HepG2 (cell line): ENCODE data around the gene TFPI. TPM values are rescaled to one million over a fixed set of nuclear protein-coding genes. Genes with fewer than 3 reads are reported as not detected.

ENCODE experiments used
- FLYWCH1 ChIP-seq: sonication (generic); formaldehyde crosslinking; IDR thresholded peaks from 2 replicates; pipeline ENCODE4 v1.8.1; 2023; ENCODE audit warnings: mild to moderate bottlenecking, missing genetic modification reagents
- HMG20B ChIP-seq: conservative IDR thresholded peaks from 2 replicates; pipeline ENCODE4 v1.6.1; 2016; ENCODE audit warnings: missing genetic modification reagents, missing compliant biosample characterization
- HMGA1 ChIP-seq: sonication (generic); formaldehyde crosslinking; conservative IDR thresholded peaks from 2 replicates; pipeline ENCODE4 v1.4.0; 2020; ENCODE audit warnings: missing genetic modification reagents
- SAP130 ChIP-seq: IDR thresholded peaks from 2 replicates; pipeline ENCODE4 v1.6.1; 2016; ENCODE audit warnings: low read depth
- XRCC5 ChIP-seq: fragments of 200-400 bp; formaldehyde crosslinking; optimal IDR thresholded peaks from 2 replicates; pipeline ENCODE3; 2017; ENCODE audit warnings: mild to moderate bottlenecking, low read length
- ZFP90 ChIP-seq: sonication (generic); formaldehyde crosslinking; IDR thresholded peaks from 2 replicates; pipeline ENCODE4 v1.8.0; 2022; ENCODE audit warnings: missing genetic modification reagents, mild to moderate bottlenecking, inconsistent platforms, borderline replicate concordance
- ZKSCAN8 ChIP-seq: IDR thresholded peaks from 2 replicates; pipeline ENCODE4 v1.6.1; 2016; ENCODE audit warnings: borderline replicate concordance, missing genetic modification reagents, missing compliant biosample characterization
- ZNF530 ChIP-seq: sonication (generic); formaldehyde crosslinking; IDR thresholded peaks from 2 replicates; pipeline ENCODE4 v1.5.0; 2020; ENCODE audit warnings: low read depth, mild to moderate bottlenecking, missing genetic modification reagents
- ZNF558 ChIP-seq: sonication (generic); formaldehyde crosslinking; IDR thresholded peaks from 2 replicates; pipeline ENCODE4 v1.9.0; 2022; ENCODE audit warnings: mild to moderate bottlenecking, missing genetic modification reagents, borderline replicate concordance
- ZNF569 ChIP-seq: sonication (generic); formaldehyde crosslinking; IDR thresholded peaks from 2 replicates; pipeline ENCODE4 v1.5.0; 2020; ENCODE audit warnings: mild to moderate bottlenecking, missing genetic modification reagents, moderate library complexity, borderline replicate concordance
- polyA plus RNA-seq, 8 experiments: library from polyadenylated mRNA; depleted of rRNA in 3 of 8; stranded (reverse) in 7 of 8; unstranded in 1 of 8; fragments of >200 nt; fragmentation: Illumina TruSeq in 4 of 8; extraction: Trizol in 4 of 8; gene quantifications; 2 replicates each; pipeline versions ENCODE4 v1.2.1 to v1.2.3, GENCODE V29; 2011 to 2016; ENCODE audit warnings: low read depth in 4 of 8, missing spikeins in 1 of 8, mixed read lengths in 1 of 8; ENCODE audit not compliant: insufficient read depth in 1 of 8
- total RNA-seq, 5 experiments: library from RNA; depleted of rRNA; stranded (reverse); fragments of >200 nt; fragmentation: Illumina TruSeq; extraction: Trizol; gene quantifications; 2 replicates each; pipeline ENCODE4 v1.2.3, GENCODE V29; 2016; ENCODE audit warnings: low read depth in 1 of 5
- TF ChIP-seq, protein P1 (sequence below): sonication (generic); formaldehyde crosslinking; IDR thresholded peaks from 2 replicates; pipeline ENCODE4 v1.5.0; 2020; ENCODE audit warnings: mild to moderate bottlenecking, missing genetic modification reagents, borderline replicate concordance
- TF ChIP-seq, protein P2 (sequence below): sonication (generic); formaldehyde crosslinking; IDR thresholded peaks from 2 replicates; pipeline ENCODE4 v1.4.0; 2020; ENCODE audit warnings: missing genetic modification reagents, low read depth, mild to moderate bottlenecking, borderline replicate concordance
- TF ChIP-seq, protein P3 (sequence below): IDR thresholded peaks from 2 replicates; pipeline ENCODE4 v1.6.1; 2016; ENCODE audit warnings: missing compliant biosample characterization, missing genetic modification reagents, borderline replicate concordance
- TF ChIP-seq, protein P4 (sequence below): sonication (generic); formaldehyde crosslinking; IDR thresholded peaks from 2 replicates; pipeline ENCODE4 v1.4.0; 2020; ENCODE audit warnings: mild to moderate bottlenecking, missing genetic modification reagents

The TFPI gene
- total and polyA plus RNA-seq, 2 of the 13 experiments (the other 11 are each of a cell fraction or from before 2014, with no cell fraction given), result 301 to 436 TPM

DNA sequence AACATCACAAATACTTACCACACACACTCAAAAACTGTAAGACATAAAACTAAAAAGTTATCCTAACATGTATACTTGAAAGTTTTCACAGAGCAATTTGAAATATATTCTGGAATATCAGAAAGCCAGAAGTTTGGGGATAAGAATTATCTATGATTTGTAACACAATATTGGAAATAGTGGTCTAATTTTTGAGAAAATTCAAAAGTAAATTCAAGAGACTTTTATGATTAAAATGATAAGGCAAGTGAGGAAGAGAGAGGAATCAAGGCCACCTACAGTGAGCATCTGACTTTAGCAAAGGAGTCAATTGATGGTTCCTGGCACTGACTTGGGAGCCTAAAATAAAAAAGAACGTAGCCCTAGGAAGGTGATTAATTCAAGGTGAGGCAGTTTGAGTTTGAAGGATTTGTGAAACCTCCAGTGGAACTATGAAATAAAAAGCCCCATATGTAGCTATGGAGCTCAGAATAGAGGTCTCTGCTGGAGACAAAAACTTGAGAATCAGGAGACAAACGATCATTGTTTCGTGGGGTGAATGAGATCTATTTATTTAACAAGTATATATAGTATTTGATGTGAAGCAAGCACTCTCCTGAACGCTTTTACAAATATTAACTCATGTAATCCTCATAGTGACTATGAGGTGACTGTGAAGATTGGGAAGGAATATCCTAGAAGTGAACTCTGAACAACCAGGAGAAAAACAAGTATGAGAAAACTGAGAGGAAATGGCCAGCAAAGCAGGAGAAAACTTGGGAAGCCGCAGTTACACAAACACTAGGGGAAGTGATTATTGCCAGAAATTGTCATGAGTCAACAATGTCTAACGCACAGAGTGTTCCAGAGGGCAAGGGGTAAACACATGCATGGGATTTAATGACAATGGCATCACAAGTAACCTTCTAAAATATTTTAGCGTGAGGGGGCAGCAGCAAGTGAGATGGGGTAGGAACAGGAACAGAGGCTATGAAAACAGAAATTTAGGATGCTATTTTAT is 12.8 kb downstream of the TFPI start (continued):
- TF ChIP-seq, protein P1, sequence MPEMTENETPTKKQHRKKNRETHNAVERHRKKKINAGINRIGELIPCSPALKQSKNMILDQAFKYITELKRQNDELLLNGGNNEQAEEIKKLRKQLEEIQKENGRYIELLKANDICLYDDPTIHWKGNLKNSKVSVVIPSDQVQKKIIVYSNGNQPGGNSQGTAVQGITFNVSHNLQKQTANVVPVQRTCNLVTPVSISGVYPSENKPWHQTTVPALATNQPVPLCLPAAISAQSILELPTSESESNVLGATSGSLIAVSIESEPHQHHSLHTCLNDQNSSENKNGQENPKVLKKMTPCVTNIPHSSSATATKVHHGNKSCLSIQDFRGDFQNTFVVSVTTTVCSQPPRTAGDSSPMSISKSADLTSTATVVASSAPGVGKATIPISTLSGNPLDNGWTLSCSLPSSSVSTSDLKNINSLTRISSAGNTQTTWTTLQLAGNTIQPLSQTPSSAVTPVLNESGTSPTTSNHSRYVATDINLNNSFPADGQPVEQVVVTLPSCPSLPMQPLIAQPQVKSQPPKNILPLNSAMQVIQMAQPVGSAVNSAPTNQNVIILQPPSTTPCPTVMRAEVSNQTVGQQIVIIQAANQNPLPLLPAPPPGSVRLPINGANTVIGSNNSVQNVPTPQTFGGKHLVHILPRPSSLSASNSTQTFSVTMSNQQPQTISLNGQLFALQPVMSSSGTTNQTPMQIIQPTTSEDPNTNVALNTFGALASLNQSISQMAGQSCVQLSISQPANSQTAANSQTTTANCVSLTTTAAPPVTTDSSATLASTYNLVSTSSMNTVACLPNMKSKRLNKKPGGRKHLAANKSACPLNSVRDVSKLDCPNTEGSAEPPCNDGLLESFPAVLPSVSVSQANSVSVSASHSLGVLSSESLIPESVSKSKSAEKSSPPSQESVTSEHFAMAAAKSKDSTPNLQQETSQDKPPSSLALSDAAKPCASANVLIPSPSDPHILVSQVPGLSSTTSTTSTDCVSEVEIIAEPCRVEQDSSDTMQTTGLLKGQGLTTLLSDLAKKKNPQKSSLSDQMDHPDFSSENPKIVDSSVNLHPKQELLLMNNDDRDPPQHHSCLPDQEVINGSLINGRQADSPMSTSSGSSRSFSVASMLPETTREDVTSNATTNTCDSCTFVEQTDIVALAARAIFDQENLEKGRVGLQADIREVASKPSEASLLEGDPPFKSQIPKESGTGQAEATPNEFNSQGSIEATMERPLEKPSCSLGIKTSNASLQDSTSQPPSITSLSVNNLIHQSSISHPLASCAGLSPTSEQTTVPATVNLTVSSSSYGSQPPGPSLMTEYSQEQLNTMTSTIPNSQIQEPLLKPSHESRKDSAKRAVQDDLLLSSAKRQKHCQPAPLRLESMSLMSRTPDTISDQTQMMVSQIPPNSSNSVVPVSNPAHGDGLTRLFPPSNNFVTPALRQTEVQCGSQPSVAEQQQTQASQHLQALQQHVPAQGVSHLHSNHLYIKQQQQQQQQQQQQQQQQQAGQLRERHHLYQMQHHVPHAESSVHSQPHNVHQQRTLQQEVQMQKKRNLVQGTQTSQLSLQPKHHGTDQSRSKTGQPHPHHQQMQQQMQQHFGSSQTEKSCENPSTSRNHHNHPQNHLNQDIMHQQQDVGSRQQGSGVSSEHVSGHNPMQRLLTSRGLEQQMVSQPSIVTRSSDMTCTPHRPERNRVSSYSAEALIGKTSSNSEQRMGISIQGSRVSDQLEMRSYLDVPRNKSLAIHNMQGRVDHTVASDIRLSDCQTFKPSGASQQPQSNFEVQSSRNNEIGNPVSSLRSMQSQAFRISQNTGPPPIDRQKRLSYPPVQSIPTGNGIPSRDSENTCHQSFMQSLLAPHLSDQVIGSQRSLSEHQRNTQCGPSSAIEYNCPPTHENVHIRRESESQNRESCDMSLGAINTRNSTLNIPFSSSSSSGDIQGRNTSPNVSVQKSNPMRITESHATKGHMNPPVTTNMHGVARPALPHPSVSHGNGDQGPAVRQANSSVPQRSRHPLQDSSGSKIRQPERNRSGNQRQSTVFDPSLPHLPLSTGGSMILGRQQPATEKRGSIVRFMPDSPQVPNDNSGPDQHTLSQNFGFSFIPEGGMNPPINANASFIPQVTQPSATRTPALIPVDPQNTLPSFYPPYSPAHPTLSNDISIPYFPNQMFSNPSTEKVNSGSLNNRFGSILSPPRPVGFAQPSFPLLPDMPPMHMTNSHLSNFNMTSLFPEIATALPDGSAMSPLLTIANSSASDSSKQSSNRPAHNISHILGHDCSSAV (CRISPR knock-in tag), result no peak
- peak; percentile 89 for TF ChIP-seq ZFP90 (CRISPR knock-in tag)
- TF ChIP-seq, protein P2, sequence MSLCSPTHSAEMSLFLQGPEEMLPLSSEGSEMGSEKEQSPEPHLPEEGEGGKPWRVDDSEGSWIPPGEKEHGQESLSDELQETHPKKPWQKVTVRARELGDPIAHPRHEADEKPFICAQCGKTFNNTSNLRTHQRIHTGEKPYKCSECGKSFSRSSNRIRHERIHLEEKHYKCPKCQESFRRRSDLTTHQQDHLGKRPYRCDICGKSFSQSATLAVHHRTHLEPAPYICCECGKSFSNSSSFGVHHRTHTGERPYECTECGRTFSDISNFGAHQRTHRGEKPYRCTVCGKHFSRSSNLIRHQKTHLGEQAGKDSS (CRISPR knock-in tag), result peak; percentile 86; the same call in 1 of the 2 replicates
- no peak for TF ChIP-seq XRCC5
- peak; percentile 93 for TF ChIP-seq SAP130 (CRISPR knock-in tag)
- TF ChIP-seq, protein P3, sequence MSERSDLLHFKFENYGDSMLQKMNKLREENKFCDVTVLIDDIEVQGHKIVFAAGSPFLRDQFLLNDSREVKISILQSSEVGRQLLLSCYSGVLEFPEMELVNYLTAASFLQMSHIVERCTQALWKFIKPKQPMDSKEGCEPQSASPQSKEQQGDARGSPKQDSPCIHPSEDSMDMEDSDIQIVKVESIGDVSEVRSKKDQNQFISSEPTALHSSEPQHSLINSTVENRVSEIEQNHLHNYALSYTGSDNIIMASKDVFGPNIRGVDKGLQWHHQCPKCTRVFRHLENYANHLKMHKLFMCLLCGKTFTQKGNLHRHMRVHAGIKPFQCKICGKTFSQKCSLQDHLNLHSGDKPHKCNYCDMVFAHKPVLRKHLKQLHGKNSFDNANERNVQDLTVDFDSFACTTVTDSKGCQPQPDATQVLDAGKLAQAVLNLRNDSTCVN (CRISPR knock-in tag), result peak; percentile 71; the same call in 1 of the 2 replicates
- no peak; the same call in 1 of the 2 replicates for TF ChIP-seq ZNF569 (CRISPR knock-in tag)
- peak; percentile 98 for TF ChIP-seq HMG20B (CRISPR knock-in tag)
- no peak for TF ChIP-seq HMGA1 (CRISPR knock-in tag)
- TF ChIP-seq, protein P4, sequence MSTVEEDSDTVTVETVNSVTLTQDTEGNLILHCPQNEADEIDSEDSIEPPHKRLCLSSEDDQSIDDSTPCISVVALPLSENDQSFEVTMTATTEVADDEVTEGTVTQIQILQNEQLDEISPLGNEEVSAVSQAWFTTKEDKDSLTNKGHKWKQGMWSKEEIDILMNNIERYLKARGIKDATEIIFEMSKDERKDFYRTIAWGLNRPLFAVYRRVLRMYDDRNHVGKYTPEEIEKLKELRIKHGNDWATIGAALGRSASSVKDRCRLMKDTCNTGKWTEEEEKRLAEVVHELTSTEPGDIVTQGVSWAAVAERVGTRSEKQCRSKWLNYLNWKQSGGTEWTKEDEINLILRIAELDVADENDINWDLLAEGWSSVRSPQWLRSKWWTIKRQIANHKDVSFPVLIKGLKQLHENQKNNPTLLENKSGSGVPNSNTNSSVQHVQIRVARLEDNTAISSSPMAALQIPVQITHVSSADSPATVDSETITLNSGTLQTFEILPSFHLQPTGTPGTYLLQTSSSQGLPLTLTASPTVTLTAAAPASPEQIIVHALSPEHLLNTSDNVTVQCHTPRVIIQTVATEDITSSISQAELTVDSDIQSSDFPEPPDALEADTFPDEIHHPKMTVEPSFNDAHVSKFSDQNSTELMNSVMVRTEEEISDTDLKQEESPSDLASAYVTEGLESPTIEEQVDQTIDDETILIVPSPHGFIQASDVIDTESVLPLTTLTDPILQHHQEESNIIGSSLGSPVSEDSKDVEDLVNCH (CRISPR knock-in tag), result peak; percentile 77; the same call in 1 of the 2 replicates
- peak; percentile 59; the same call in 1 of the 2 replicates for TF ChIP-seq FLYWCH1 (CRISPR knock-in tag)
- 0 out of 2 replicates have a peak, but pooled peaks have one; percentile 50 for TF ChIP-seq ZNF558 (CRISPR knock-in tag)
- TF ChIP-seq ZKSCAN8 (CRISPR knock-in tag), result 0 out of 2 replicates have a peak, but pooled peaks have one; percentile 93
- TF ChIP-seq ZNF530 (CRISPR knock-in tag), result no peak
